HL-60 (cell line): ENCODE results near the gene XRCC4.

Experiments
- POLR2AphosphoS5 ChIP-seq: IDR thresholded peaks from 2 replicates; pipeline ENCODE4 v1.6.1; 2012; ENCODE audit warnings: low read depth
- TF ChIP-seq, protein P1 (sequence below): IDR thresholded peaks from one replicate; pipeline ENCODE4 v1.5.1; 2011; ENCODE audit warnings: low read length, control low read depth, inconsistent platforms; ENCODE audit not compliant: insufficient read depth

DNA sequence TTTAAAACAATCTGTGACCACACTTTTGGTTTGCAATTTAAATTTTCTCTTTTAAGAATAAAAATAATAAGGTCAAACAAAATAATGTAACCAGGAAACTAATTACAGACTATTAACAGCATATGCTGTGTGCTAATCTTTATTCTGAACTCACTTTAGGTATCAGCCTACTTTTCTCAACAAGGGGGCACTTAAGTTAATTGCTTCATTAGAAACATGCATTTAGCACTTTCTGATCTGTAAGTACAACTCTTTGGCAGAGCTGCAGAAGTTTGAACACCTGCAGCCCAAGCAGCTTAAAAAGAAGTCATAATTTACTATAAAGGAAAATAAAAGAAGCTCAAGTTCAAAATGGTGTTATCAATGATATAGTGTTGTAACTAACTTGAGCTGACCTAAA is 21.7 kb downstream of the XRCC4 start:
- TF ChIP-seq, protein P1, sequence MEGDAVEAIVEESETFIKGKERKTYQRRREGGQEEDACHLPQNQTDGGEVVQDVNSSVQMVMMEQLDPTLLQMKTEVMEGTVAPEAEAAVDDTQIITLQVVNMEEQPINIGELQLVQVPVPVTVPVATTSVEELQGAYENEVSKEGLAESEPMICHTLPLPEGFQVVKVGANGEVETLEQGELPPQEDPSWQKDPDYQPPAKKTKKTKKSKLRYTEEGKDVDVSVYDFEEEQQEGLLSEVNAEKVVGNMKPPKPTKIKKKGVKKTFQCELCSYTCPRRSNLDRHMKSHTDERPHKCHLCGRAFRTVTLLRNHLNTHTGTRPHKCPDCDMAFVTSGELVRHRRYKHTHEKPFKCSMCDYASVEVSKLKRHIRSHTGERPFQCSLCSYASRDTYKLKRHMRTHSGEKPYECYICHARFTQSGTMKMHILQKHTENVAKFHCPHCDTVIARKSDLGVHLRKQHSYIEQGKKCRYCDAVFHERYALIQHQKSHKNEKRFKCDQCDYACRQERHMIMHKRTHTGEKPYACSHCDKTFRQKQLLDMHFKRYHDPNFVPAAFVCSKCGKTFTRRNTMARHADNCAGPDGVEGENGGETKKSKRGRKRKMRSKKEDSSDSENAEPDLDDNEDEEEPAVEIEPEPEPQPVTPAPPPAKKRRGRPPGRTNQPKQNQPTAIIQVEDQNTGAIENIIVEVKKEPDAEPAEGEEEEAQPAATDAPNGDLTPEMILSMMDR = no peak
- TF ChIP-seq POLR2AphosphoS5 = no peak
